ENCODE results near the gene CHMP6.

Gene CHMP6

GRCh38 chr17:81043319-81043724 lies 51.7 kb downstream of the CHMP6 start:
- no peak for DNase-seq (ENCODE audit: low read depth in 2 of 2)

- no peak for DNase-seq (ENCODE audit: low read depth in 2 of 2)
These were observed 52.2 kb downstream of the CHMP6 start for GRCh38 chr17:81043725-81044427.

GRCh38 chr17:81044428-81044763 lies 52.8 kb downstream of the CHMP6 start:
- DNase-seq (ENCODE audit: low read depth in 2 of 2): no peak

GRCh38 chr17:81044764-81045589 lies 53.3 kb downstream of the CHMP6 start:
- DNase-seq (ENCODE audit: low read depth in 2 of 2): no peak

GRCh38 chr17:81045590-81046095 lies 54.0 kb downstream of the CHMP6 start:
- DNase-seq (ENCODE audit: low read depth in 2 of 2): no peak

GRCh38 chr17:81046132-81046769 lies 54.6 kb downstream of the CHMP6 start:
- DNase-seq (ENCODE audit: low read depth in 2 of 2): no peak

GRCh38 chr17:81046770-81047359 lies 55.2 kb downstream of the CHMP6 start:
- no peak for DNase-seq (ENCODE audit: low read depth in 2 of 2)

- DNase-seq (ENCODE audit: low read depth in 2 of 2): no peak
These were observed 57.3 kb downstream of the CHMP6 start for GRCh38 chr17:81048827-81049371.

- no peak for DNase-seq (ENCODE audit: low read depth in 2 of 2)
These were observed 57.8 kb downstream of the CHMP6 start for GRCh38 chr17:81049372-81049911.

Measured in fibroblast of skin of left biceps (primary cell).